HG03066 (cell line): ENCODE measurements around the gene DPY19L3.
"Not testable (repeated sequence)": the region's sequence is repeated elsewhere in the genome, so short reads cannot be mapped to it uniquely, and the experiment has no call there.

Source experiments
- ATAC-seq: cut with Tn5 transposase; IDR thresholded peaks from one replicate; pipeline ENCODE4 v1.9.1; 2021; ENCODE audit warnings: low read depth; ENCODE audit not compliant: unreplicated experiment

Gene DPY19L3

GRCh38 chr19:32405431-32406160 is at the start of gene DPY19L3:
DPY19L3 (plus strand) TSS chr19:32405770; CDS start chr19:32408254, 2,484 bp downstream.
- ATAC-seq: peak; percentile 96

GRCh38 chr19:32357720-32358119 is 47.9 kb upstream of the DPY19L3 start:
- no peak for ATAC-seq

- ATAC-seq: no peak
Observed at GRCh38 chr19:32358321-32358720, 47.2 kb upstream of the DPY19L3 start.

GRCh38 chr19:32359581-32359980 is 46.0 kb upstream of the DPY19L3 start:
- no peak for ATAC-seq

- no peak for ATAC-seq
Observed at GRCh38 chr19:32361574-32362317, 43.8 kb upstream of the DPY19L3 start.

- no peak for ATAC-seq
Observed at GRCh38 chr19:32362318-32362691, 43.3 kb upstream of the DPY19L3 start.

- no peak for ATAC-seq
Observed at GRCh38 chr19:32363175-32363574, 42.4 kb upstream of the DPY19L3 start.

GRCh38 chr19:32363632-32364031 is 41.9 kb upstream of the DPY19L3 start:
- ATAC-seq: no peak

GRCh38 chr19:32364040-32364439 is 41.5 kb upstream of the DPY19L3 start:
- no peak for ATAC-seq

GRCh38 chr19:32367063-32367462 is 38.5 kb upstream of the DPY19L3 start:
- no peak for ATAC-seq

GRCh38 chr19:32367948-32368536 is 37.5 kb upstream of the DPY19L3 start:
- ATAC-seq: no peak

GRCh38 chr19:32368787-32369186 is 36.8 kb upstream of the DPY19L3 start:
- no peak for ATAC-seq

GRCh38 chr19:32372726-32373517 is 32.6 kb upstream of the DPY19L3 start:
- no peak for ATAC-seq

GRCh38 chr19:32373585-32374295 is 31.8 kb upstream of the DPY19L3 start:
- ATAC-seq: no peak

- ATAC-seq: not testable (repeated sequence)
Observed at GRCh38 chr19:32374362-32374761, 31.2 kb upstream of the DPY19L3 start.

- ATAC-seq: not testable (repeated sequence)
Observed at GRCh38 chr19:32377088-32377487, 28.5 kb upstream of the DPY19L3 start.

GRCh38 chr19:32380269-32380668 is 25.3 kb upstream of the DPY19L3 start:
- ATAC-seq: no peak

- ATAC-seq: no peak
Observed at GRCh38 chr19:32387701-32388392, 17.7 kb upstream of the DPY19L3 start.

GRCh38 chr19:32388393-32388855 is 17.1 kb upstream of the DPY19L3 start:
- no peak for ATAC-seq
